Activated CD8-positive, alpha-beta memory T cell treated with anti-CD3 and anti-CD28 coated beads, Interleukin-2, amount 10 ng/mL, durations not matched to agents 7 days and 5 days (primary cell): ENCODE measurements around the gene ACAT2. TPM values are rescaled to one million over a fixed set of nuclear protein-coding genes. Genes with fewer than 3 reads are reported as not detected.
"Not testable (repeated sequence)": the region's sequence is repeated elsewhere in the genome, so short reads cannot be mapped to it uniquely, and the experiment has no call there.

ENCODE experiments used
- ATAC-seq: fragments of 150-1000 bp; cut with Tn5 transposase; one replicate; pipeline ENCODE4 v1.10.0; 2021; ENCODE audit warnings: moderate library complexity
- CTCF ChIA-PET: fragments of 350-600 bp; sonication (Branson Sonifier 250); formaldehyde crosslinking; loops from one replicate; lab custom pipeline; 2021; ENCODE audit warnings: antibody characterized with exemption; lab: Charles Lee
- DNase-seq: peaks from one replicate; pipeline ENCODE4 v3.0.0-alpha.2; 2020
- H3K27ac Mint-ChIP-seq: one replicate; pipeline ENCODE4 v1.8.0; 2021; ENCODE audit warnings: mild to moderate bottlenecking, mixed read lengths
- H3K27me3 Mint-ChIP-seq: one replicate; pipeline ENCODE4 v1.8.0; 2021; ENCODE audit warnings: mixed read lengths
- H3K36me3 Mint-ChIP-seq: one replicate; pipeline ENCODE4 v1.8.0; 2021; ENCODE audit warnings: mild to moderate bottlenecking, mixed read lengths
- H3K4me1 Mint-ChIP-seq: one replicate; pipeline ENCODE4 v1.8.0; 2021; ENCODE audit warnings: mixed read lengths
- H3K4me3 Mint-ChIP-seq: one replicate; pipeline ENCODE4 v1.8.0; 2021; ENCODE audit warnings: mild to moderate bottlenecking, moderate library complexity, mixed read lengths
- H3K9me3 Mint-ChIP-seq: one replicate; pipeline ENCODE4 v1.8.0; 2022; ENCODE audit warnings: low read depth, mixed read lengths
- total RNA-seq, 2 experiments: library from RNA; stranded (reverse); gene quantifications; one replicate each; pipeline ENCODE4 v1.2.3, GENCODE V29; 2021

Gene ACAT2
- total RNA-seq, 2 experiments from 2014 or later, result 95.4 to 128 TPM

DNA sequence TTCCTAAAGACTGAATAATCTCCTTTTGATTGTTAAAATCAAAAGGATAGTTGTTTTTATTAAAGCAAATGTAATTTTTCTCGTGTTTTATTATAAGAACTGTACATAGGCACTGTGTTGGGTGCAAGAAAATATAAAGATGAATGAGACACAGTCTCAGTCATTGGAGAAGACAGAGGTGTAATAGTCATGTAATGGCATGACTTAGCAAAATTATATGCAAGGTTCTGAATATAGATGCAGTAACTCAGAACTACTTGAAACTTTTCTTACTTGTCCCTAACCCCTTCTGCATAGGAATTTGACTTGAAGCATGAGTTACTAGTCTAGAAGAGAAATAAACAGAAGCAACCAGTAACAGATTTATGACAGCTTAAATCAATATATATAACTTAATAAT is 19.7 kb upstream of the ACAT2 start:
- peaks cover 56% of the 10 kb centered on the region for H3K36me3 Mint-ChIP-seq
- no peaks in the 10 kb centered on the region for H3K27me3 Mint-ChIP-seq
- no peaks in the 10 kb centered on the region for H3K9me3 Mint-ChIP-seq
- H3K4me1 Mint-ChIP-seq, result peaks cover 20% of the 10 kb centered on the region
- CTCF ChIA-PET, result no interaction called here
- no peak for ATAC-seq
- H3K4me3 Mint-ChIP-seq, result no peak overlapping the region
- no peak for DNase-seq
- no peak overlapping the region for H3K27ac Mint-ChIP-seq

DNA sequence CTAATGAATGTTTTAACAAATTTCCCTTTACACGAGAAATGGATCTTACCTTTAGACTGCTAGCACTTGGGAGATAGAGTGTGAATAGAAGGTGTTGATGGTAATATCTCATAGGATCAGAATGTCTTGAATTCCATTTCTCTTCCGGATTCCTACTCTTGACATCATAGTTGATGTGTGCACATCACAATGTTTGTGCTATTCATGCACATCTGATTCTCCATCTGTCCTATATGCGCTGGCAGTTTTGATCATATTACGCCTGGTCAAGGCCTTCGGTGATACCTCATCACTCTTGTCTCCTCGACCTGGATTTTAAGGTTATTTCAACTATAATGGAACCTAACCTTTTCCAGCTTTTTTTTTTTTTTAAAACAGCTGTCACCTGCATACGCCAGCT is 16.8 kb upstream of the ACAT2 start:
- Mint-ChIP-seq H3K9me3 (no peaks in the 10 kb centered on the region), H3K27ac (no peak overlapping the region), H3K4me3 (no peak overlapping the region), H3K4me1 (peaks cover 12% of the 10 kb centered on the region), H3K36me3 (peaks cover 70% of the 10 kb centered on the region), H3K27me3 (no peaks in the 10 kb centered on the region)
- ATAC-seq (no peak), DNase-seq (no peak)
- CTCF ChIA-PET, result no interaction called here

- H3K27me3 Mint-ChIP-seq, result no peaks in the 10 kb centered on the region
- H3K27ac Mint-ChIP-seq, result no peak overlapping the region
- no peak overlapping the region for H3K4me3 Mint-ChIP-seq
- H3K9me3 Mint-ChIP-seq, result no peaks in the 10 kb centered on the region
- peaks cover 6% of the 10 kb centered on the region for H3K4me1 Mint-ChIP-seq
- H3K36me3 Mint-ChIP-seq, result peaks cover 63% of the 10 kb centered on the region
- DNase-seq (no peak), ATAC-seq (no peak)
- CTCF ChIA-PET, result interaction anchor here (0.7 to 1.0 kb wide), 2 partner anchors 17 to 40 kb away, joined by 3 read pairs; no protein-coding TSS in a partner anchor
These were observed 15.1 kb upstream of the ACAT2 start for GRCh38 chr6:159746759-159747158.

DNA sequence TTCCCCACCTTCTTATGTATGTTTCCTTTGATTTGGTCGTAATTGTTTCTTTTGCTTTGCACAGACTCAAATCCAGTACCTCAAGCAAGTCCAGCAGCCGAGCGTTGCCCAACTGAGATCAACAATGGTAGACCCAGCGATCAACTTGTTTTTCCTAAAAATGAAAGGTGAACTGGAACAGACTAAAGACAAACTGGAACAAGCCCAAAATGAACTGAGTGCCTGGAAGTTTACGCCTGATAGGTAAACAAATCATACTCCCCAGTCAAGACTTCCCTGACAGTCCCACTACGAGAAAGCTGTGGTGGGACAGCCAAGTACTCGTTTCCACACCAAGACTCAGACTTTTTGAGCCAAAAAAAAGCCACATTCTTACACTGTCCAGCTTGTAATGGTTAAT is 13.7 kb upstream of the ACAT2 start:
- CTCF ChIA-PET, result not testable (repeated sequence)

DNA sequence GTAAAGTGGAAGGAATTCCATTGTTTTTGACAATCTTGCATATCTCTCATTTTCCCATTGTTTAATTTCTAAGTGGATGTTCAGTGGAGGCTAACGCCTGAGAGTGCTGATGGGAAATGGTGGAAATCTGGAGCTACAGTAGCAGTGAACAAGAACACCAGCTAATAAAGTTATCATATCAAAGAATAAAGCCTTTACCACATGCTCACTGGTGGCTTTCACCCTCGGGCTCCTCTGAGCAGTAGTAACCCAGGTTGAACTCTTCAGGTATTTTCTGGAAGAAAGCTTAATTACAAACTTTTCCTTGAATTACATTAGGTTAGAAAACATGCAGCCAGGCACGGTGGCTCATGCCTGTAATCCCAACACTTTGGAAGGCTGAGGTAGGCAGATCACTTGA is 10.4 kb upstream of the ACAT2 start:
- peaks cover 59% of the 10 kb centered on the region for H3K36me3 Mint-ChIP-seq

More for the DNA sequence above, 13.7 kb upstream of the ACAT2 start:
- not testable (repeated sequence) for ATAC-seq, H3K27me3 Mint-ChIP-seq, H3K4me3 Mint-ChIP-seq, H3K27ac Mint-ChIP-seq, DNase-seq, H3K4me1 Mint-ChIP-seq, H3K9me3 Mint-ChIP-seq
- peaks cover 63% of the 10 kb centered on the region for H3K36me3 Mint-ChIP-seq

DNA sequence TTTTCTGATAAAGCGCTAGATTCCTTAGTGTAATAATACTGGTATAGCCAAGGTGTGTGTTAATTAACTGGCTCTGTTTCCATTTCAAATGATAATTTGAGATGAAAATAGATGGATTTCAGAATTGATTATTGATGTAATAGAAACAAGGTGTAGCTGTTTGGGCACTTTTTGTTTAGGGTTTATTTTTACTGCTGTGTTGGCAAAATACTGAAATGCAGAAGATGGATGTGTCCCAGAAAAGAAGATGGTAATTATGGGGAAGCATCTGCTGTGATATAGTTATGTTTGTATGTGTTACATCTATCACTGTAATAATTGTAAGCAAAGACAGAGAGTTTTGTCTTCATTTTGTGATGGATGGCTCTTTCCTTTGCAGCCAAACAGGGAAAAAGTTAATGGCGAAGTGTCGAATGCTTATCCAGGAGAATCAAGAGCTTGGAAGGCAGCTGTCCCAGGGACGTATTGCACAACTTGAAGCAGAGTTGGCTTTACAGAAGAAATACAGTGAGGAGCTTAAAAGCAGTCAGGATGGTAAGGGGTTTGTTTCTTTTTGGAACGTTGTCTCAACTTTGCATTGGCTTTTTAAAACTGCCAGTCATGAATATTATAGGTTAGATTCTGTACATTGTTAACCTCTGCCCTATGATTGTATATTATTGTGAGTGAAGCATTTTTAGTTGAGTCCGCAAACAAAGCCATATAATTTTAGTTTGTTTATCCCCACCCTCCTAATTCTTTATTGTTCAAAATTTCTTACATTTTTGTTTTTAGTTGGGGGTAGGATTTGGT is 8.6 kb upstream of the ACAT2 start:
- CTCF ChIA-PET, result no interaction called here

More for the DNA sequence above, 10.4 kb upstream of the ACAT2 start:
- no peak for ATAC-seq
- Mint-ChIP-seq H3K4me1 (peaks cover 4% of the 10 kb centered on the region), H3K4me3 (no peak overlapping the region), H3K27ac (no peak overlapping the region), H3K27me3 (no peaks in the 10 kb centered on the region), H3K9me3 (no peaks in the 10 kb centered on the region)
- DNase-seq, result no peak
- CTCF ChIA-PET, result interaction anchor here (0.9 to 1.1 kb wide), 2 partner anchors 10 to 13 kb away, joined by 3 to 4 read pairs; partner anchors contain the start of gene ACAT2

DNA sequence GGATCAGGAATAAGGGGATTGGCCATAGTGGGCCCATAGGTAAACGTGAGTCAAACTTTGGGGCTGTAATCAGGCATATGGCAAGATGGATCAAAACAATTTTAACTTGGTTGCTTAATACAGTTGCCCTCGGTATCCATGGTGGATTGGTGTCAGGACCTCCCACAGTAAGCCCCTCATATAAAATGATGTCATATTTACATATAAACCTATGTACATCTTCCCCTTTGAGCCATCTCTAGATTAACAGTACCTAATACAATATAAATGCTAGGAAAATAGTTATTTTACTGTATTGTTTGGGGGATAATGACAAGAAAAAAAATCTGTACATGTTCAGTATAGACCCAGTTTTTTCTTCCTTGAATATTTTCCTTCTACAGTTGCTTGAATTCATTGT is 7.4 kb upstream of the ACAT2 start:
- no peak for ATAC-seq
- H3K4me3 Mint-ChIP-seq, result no peak overlapping the region
- peaks cover 11% of the 10 kb centered on the region for H3K4me1 Mint-ChIP-seq
- H3K36me3 Mint-ChIP-seq, result peaks cover 51% of the 10 kb centered on the region
- H3K27me3 Mint-ChIP-seq, result no peaks in the 10 kb centered on the region
- CTCF ChIA-PET, result no interaction called here
- no peak for DNase-seq
- no peak overlapping the region for H3K27ac Mint-ChIP-seq
- no peaks in the 10 kb centered on the region for H3K9me3 Mint-ChIP-seq

More for the DNA sequence above, 8.6 kb upstream of the ACAT2 start:
- H3K4me3 Mint-ChIP-seq, result no peak overlapping the region
- no peaks in the 10 kb centered on the region for H3K9me3 Mint-ChIP-seq
- ATAC-seq, result no peak
- DNase-seq, result no peak
- H3K36me3 Mint-ChIP-seq, result peaks cover 57% of the 10 kb centered on the region
- H3K4me1 Mint-ChIP-seq, result peaks cover 7% of the 10 kb centered on the region
- H3K27ac Mint-ChIP-seq, result no peak overlapping the region
- H3K27me3 Mint-ChIP-seq, result no peaks in the 10 kb centered on the region

DNA sequence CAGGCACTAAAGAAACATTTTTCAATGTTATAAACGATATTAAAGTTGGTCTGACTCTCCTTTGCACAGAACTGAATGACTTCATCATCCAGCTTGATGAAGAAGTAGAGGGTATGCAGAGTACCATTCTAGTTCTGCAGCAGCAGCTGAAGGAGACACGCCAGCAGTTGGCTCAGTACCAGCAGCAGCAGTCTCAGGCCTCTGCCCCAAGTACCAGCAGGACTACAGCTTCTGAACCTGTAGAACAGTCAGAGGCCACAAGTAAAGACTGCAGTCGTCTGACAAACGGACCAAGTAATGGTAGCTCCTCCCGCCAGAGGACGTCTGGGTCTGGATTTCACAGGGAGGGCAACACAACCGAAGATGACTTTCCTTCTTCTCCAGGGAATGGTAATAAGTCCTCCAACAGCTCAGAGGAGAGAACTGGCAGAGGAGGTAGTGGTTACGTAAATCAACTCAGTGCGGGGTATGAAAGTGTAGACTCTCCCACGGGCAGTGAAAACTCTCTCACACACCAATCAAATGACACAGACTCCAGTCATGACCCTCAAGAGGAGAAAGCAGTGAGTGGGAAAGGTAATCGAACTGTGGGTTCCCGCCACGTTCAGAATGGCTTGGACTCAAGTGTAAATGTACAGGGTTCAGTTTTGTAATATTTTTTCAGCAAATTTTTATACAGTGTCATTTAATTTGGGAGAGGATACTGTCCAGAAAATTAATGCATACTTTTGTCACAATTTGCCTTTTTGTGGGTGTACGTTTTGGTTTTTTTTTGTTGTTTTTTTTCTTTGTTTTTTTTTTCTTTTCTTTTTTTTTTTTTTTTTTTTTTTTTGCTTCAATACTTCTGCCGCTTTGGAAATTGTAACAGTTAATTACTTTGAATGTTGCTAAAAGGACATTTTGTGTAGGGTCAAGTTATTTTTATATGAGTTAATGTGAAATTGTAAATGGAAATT is 6.6 kb upstream of the ACAT2 start:
- DNase-seq (no peak), ATAC-seq (no peak)
- Mint-ChIP-seq H3K9me3 (no peaks in the 10 kb centered on the region), H3K4me3 (no peak overlapping the region), H3K27ac (peak overlapping the region; percentile 18), H3K36me3 (peaks cover 48% of the 10 kb centered on the region), H3K27me3 (no peaks in the 10 kb centered on the region), H3K4me1 (peaks cover 18% of the 10 kb centered on the region)
- CTCF ChIA-PET, result interaction anchor here (1.2 kb wide), 1 partner anchor 27 kb away, joined by 3 read pairs; no protein-coding TSS in a partner anchor

GRCh38 chr6:159756508-159756907 is 5.3 kb upstream of the ACAT2 start:
- DNase-seq, result no peak
- no peak for ATAC-seq
- CTCF ChIA-PET, result interaction anchor here (1.1 to 1.2 kb wide), 2 partner anchors 28 to 32 kb away, joined by 3 read pairs; no protein-coding TSS in a partner anchor
- no peak overlapping the region for H3K27ac Mint-ChIP-seq
- H3K4me1 Mint-ChIP-seq, result peaks cover 27% of the 10 kb centered on the region
- H3K36me3 Mint-ChIP-seq, result peaks cover 48% of the 10 kb centered on the region
- H3K4me3 Mint-ChIP-seq, result no peak overlapping the region
- H3K27me3 Mint-ChIP-seq, result no peaks in the 10 kb centered on the region
- no peaks in the 10 kb centered on the region for H3K9me3 Mint-ChIP-seq

- H3K9me3 Mint-ChIP-seq, result no peaks in the 10 kb centered on the region
- no peaks in the 10 kb centered on the region for H3K27me3 Mint-ChIP-seq
- H3K4me1 Mint-ChIP-seq, result peaks cover 33% of the 10 kb centered on the region
- no peak overlapping the region for H3K4me3 Mint-ChIP-seq
- CTCF ChIA-PET, result interaction anchor here (1.1 kb wide), 1 partner anchor 31 kb away, joined by 4 read pairs; the partner anchor contains the start of gene TCP1
- no peak for ATAC-seq
- peaks cover 47% of the 10 kb centered on the region for H3K36me3 Mint-ChIP-seq
- no peak for DNase-seq
- no peak overlapping the region for H3K27ac Mint-ChIP-seq
These were observed 3.5 kb upstream of the ACAT2 start for GRCh38 chr6:159758031-159759001.

GRCh38 chr6:159759645-159760044 is 2.2 kb upstream of the ACAT2 start:
- Mint-ChIP-seq H3K27me3 (no peaks in the 10 kb centered on the region), H3K27ac (peak overlapping the region; percentile 44), H3K9me3 (no peaks in the 10 kb centered on the region), H3K4me1 (peaks cover 41% of the 10 kb centered on the region), H3K4me3 (peak overlapping the region; percentile 2), H3K36me3 (peaks cover 48% of the 10 kb centered on the region)
- ATAC-seq, result no peak
- DNase-seq, result no peak
- CTCF ChIA-PET, result interaction anchor here (0.7 to 2.9 kb wide), 6 partner anchors 13 to 568 kb away, joined by 3 to 10 read pairs (median 4); partner anchors contain the start of genes TCP1 and WTAP

GRCh38 chr6:159760602-159761057 is 1.2 kb upstream of the ACAT2 start:
- CTCF ChIA-PET, result interaction anchor here (1.1 to 2.9 kb wide), 6 partner anchors 12 to 70 kb away, joined by 3 to 10 read pairs (median 4); partner anchors contain the start of gene WTAP
- Mint-ChIP-seq H3K27me3 (no peaks in the 10 kb centered on the region), H3K4me3 (peak overlapping the region; percentile 97), H3K36me3 (peaks cover 44% of the 10 kb centered on the region), H3K27ac (peak overlapping the region; percentile 97), H3K9me3 (no peaks in the 10 kb centered on the region), H3K4me1 (peaks cover 40% of the 10 kb centered on the region)
- DNase-seq (no peak), ATAC-seq (no peak)
